ENCODE data around the gene ADORA2B. TPM values are rescaled to one million over a fixed set of nuclear protein-coding genes. Genes with fewer than 3 reads are reported as not detected.

Gene ADORA2B
- total RNA-seq, 1 donor = 4.7 TPM

- no peak for DNase-seq (ENCODE audit: insufficient read length, low spot score, missing footprints)
- Histone ChIP-seq H3K4me1 (ENCODE audit: insufficient read depth, low read length) (peaks cover 28% of the 10 kb centered on the region), H3K4me3 (ENCODE audit: insufficient read depth, low read length) (no peak overlapping the region), H3K79me2 (ENCODE audit: insufficient read depth, low read length) (peaks cover 36% of the 10 kb centered on the region), H3K4me2 (ENCODE audit: insufficient read depth, low read length) (no peak overlapping the region), H4K20me1 (ENCODE audit: insufficient read depth, low read length) (no peaks in the 10 kb centered on the region), H3K27ac (ENCODE audit: low read depth, low read length) (peak overlapping the region; percentile 6), H3K9me3 (ENCODE audit: low read depth, low read length) (no peaks in the 10 kb centered on the region), H3K27me3 (ENCODE audit: insufficient read depth, low read length) (no peaks in the 10 kb centered on the region), H3K36me3 (ENCODE audit: insufficient read depth, low read length) (no peaks in the 10 kb centered on the region), H2AFZ (ENCODE audit: low read length) (no peak overlapping the region)
- TF ChIP-seq CTCF (IDR thresholded peaks at IDR 0.05; ENCODE audit: extremely low read depth, low read depth, low read length) = no peak
Measured at GRCh38 chr17:15965528-15965927, 20.6 kb downstream of the ADORA2B start.

- Histone ChIP-seq H3K4me2 (ENCODE audit: insufficient read depth, low read length) (no peak overlapping the region), H3K9me3 (ENCODE audit: low read depth, low read length) (no peaks in the 10 kb centered on the region), H2AFZ (ENCODE audit: low read length) (peak overlapping the region; percentile 46), H3K79me2 (ENCODE audit: insufficient read depth, low read length) (peaks cover 41% of the 10 kb centered on the region), H4K20me1 (ENCODE audit: insufficient read depth, low read length) (no peaks in the 10 kb centered on the region), H3K27me3 (ENCODE audit: insufficient read depth, low read length) (no peaks in the 10 kb centered on the region), H3K4me3 (ENCODE audit: insufficient read depth, low read length) (no peak overlapping the region), H3K27ac (ENCODE audit: low read depth, low read length) (peak overlapping the region; percentile 11), H3K36me3 (ENCODE audit: insufficient read depth, low read length) (no peaks in the 10 kb centered on the region), H3K4me1 (ENCODE audit: insufficient read depth, low read length) (peaks cover 26% of the 10 kb centered on the region)
- TF ChIP-seq CTCF (IDR thresholded peaks at IDR 0.05; ENCODE audit: extremely low read depth, low read depth, low read length) = no peak
- no peak for DNase-seq (ENCODE audit: insufficient read length, low spot score, missing footprints)
Measured at GRCh38 chr17:15966183-15966878, 21.4 kb downstream of the ADORA2B start.

GRCh38 chr17:15966879-15967248 lies 21.9 kb downstream of the ADORA2B start:
- peaks cover 41% of the 10 kb centered on the region for H3K79me2 ChIP-seq (ENCODE audit: insufficient read depth, low read length)
- no peaks in the 10 kb centered on the region for H3K27me3 ChIP-seq (ENCODE audit: insufficient read depth, low read length)
- H3K36me3 ChIP-seq (ENCODE audit: insufficient read depth, low read length) = no peaks in the 10 kb centered on the region
- H3K4me2 ChIP-seq (ENCODE audit: insufficient read depth, low read length) = no peak overlapping the region
- H3K27ac ChIP-seq (ENCODE audit: low read depth, low read length) = peak overlapping the region; percentile 11
- peaks cover 21% of the 10 kb centered on the region for H3K4me1 ChIP-seq (ENCODE audit: insufficient read depth, low read length)
- H3K9me3 ChIP-seq (ENCODE audit: low read depth, low read length) = no peaks in the 10 kb centered on the region
- TF ChIP-seq CTCF (IDR thresholded peaks at IDR 0.05; ENCODE audit: extremely low read depth, low read depth, low read length) = no peak
- no peaks in the 10 kb centered on the region for H4K20me1 ChIP-seq (ENCODE audit: insufficient read depth, low read length)
- peak overlapping the region; percentile 46 for H2AFZ ChIP-seq (ENCODE audit: low read length)
- DNase-seq (ENCODE audit: insufficient read length, low spot score, missing footprints) = no peak
- H3K4me3 ChIP-seq (ENCODE audit: insufficient read depth, low read length) = no peak overlapping the region

GRCh38 chr17:15967706-15968399 lies 22.9 kb downstream of the ADORA2B start:
- Histone ChIP-seq H4K20me1 (ENCODE audit: insufficient read depth, low read length) (no peaks in the 10 kb centered on the region), H3K4me3 (ENCODE audit: insufficient read depth, low read length) (no peak overlapping the region), H3K4me1 (ENCODE audit: insufficient read depth, low read length) (peaks cover 21% of the 10 kb centered on the region), H3K36me3 (ENCODE audit: insufficient read depth, low read length) (no peaks in the 10 kb centered on the region), H3K27ac (ENCODE audit: low read depth, low read length) (no peak overlapping the region), H2AFZ (ENCODE audit: low read length) (no peak overlapping the region), H3K9me3 (ENCODE audit: low read depth, low read length) (no peaks in the 10 kb centered on the region), H3K79me2 (ENCODE audit: insufficient read depth, low read length) (peaks cover 44% of the 10 kb centered on the region), H3K27me3 (ENCODE audit: insufficient read depth, low read length) (no peaks in the 10 kb centered on the region), H3K4me2 (ENCODE audit: insufficient read depth, low read length) (no peak overlapping the region)
- no peak for DNase-seq (ENCODE audit: insufficient read length, low spot score, missing footprints)
- TF ChIP-seq CTCF (IDR thresholded peaks at IDR 0.05; ENCODE audit: extremely low read depth, low read depth, low read length) = no peak

Measured in osteoblast (primary cell).